Panc1 (cell line): ENCODE data around the gene GID8.

Source experiments
- REST ChIP-seq, 2 experiments: IDR thresholded peaks; 2 replicates each; pipeline ENCODE4 v1.6.1; 2011 to 2012; ENCODE audit warnings: low read depth in 2 of 2, control low read depth in 1 of 2, low read length in 1 of 2, mild to moderate bottlenecking in 1 of 2, moderate library complexity in 1 of 2; ENCODE audit not compliant: insufficient read depth in 1 of 2
- TF ChIP-seq, protein P1 (sequence below): fragments of 450-650 bp; IDR thresholded peaks from 2 replicates; pipeline ENCODE4 v1.5.1; 2017; ENCODE audit warnings: mild to moderate bottlenecking

- TF ChIP-seq, protein P1, sequence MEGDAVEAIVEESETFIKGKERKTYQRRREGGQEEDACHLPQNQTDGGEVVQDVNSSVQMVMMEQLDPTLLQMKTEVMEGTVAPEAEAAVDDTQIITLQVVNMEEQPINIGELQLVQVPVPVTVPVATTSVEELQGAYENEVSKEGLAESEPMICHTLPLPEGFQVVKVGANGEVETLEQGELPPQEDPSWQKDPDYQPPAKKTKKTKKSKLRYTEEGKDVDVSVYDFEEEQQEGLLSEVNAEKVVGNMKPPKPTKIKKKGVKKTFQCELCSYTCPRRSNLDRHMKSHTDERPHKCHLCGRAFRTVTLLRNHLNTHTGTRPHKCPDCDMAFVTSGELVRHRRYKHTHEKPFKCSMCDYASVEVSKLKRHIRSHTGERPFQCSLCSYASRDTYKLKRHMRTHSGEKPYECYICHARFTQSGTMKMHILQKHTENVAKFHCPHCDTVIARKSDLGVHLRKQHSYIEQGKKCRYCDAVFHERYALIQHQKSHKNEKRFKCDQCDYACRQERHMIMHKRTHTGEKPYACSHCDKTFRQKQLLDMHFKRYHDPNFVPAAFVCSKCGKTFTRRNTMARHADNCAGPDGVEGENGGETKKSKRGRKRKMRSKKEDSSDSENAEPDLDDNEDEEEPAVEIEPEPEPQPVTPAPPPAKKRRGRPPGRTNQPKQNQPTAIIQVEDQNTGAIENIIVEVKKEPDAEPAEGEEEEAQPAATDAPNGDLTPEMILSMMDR = no peak
- TF ChIP-seq REST (IDR thresholded peaks at IDR 0.05; ENCODE audit: insufficient read depth in 1 of 2, low read depth in 2 of 2, low read length in 1 of 2) = no peak
Measured at GRCh38 chr20:62890444-62890843, 47.5 kb upstream of the GID8 start.
